Stimulated activated CD8-positive, alpha-beta memory T cell treated with anti-CD3 and anti-CD28 coated beads, Interleukin-7, amount 100 ng/mL, for 1 hour (primary cell): Measurements from ENCODE around the gene MYO1E.

Source experiments
- DNase-seq, 2 donors: peaks; one replicate each; pipeline ENCODE4 v3.0.0-alpha.2; 2020; ENCODE audit warnings: low read depth in 2 of 2

MYO1E gene

GRCh38 chr15:59317211-59317610, 55.5 kb downstream of the MYO1E start:
- DNase-seq = no peak

- no peak for DNase-seq
Observed at GRCh38 chr15:59315914-59316451, 56.7 kb downstream of the MYO1E start.

GRCh38 chr15:59313641-59314332, 58.9 kb downstream of the MYO1E start:
- no peak for DNase-seq

GRCh38 chr15:59312205-59312604, 60.5 kb downstream of the MYO1E start:
- no peak for DNase-seq

- DNase-seq = no peak
Observed at GRCh38 chr15:59311195-59311594, 61.5 kb downstream of the MYO1E start.

GRCh38 chr15:59309405-59309804, 63.3 kb downstream of the MYO1E start:
- no peak for DNase-seq

- no peak for DNase-seq
Observed at GRCh38 chr15:59307165-59307537, 65.5 kb downstream of the MYO1E start.

GRCh38 chr15:59306520-59307164, 66.0 kb downstream of the MYO1E start:
- no peak for DNase-seq

- no peak for DNase-seq
Observed at GRCh38 chr15:59304807-59305206, 67.9 kb downstream of the MYO1E start.

GRCh38 chr15:59304034-59304795, 68.5 kb downstream of the MYO1E start:
- DNase-seq = no peak

GRCh38 chr15:59303633-59304032, 69.0 kb downstream of the MYO1E start:
- DNase-seq = no peak

GRCh38 chr15:59303136-59303535, 69.5 kb downstream of the MYO1E start:
- no peak for DNase-seq

GRCh38 chr15:59301527-59301926, 71.1 kb downstream of the MYO1E start:
- DNase-seq = no peak

GRCh38 chr15:59300618-59301139, 72.0 kb downstream of the MYO1E start:
- DNase-seq = no peak

GRCh38 chr15:59299929-59300617, 72.6 kb downstream of the MYO1E start:
- peak; percentile 44 to 51 for DNase-seq

GRCh38 chr15:59298854-59299250, 73.8 kb downstream of the MYO1E start:
- no peak for DNase-seq

GRCh38 chr15:59298225-59298853, 74.3 kb downstream of the MYO1E start:
- DNase-seq = no peak

- DNase-seq = no peak
Observed at GRCh38 chr15:59296181-59296617, 76.5 kb downstream of the MYO1E start.

GRCh38 chr15:59295261-59296001, 77.2 kb downstream of the MYO1E start:
- no peak for DNase-seq

- no peak for DNase-seq
Observed at GRCh38 chr15:59294574-59295260, 78.0 kb downstream of the MYO1E start.
